CD14-positive monocyte (primary cell): ENCODE results near the gene EXD3. TPM values are rescaled to one million over a fixed set of nuclear protein-coding genes. Genes with fewer than 3 reads are reported as not detected.

ENCODE experiments used
- DNase-seq, 3 donors: peaks; one replicate each; pipeline ENCODE4 v3.0.0-alpha.2; 2011 to 2022
- H2AFZ ChIP-seq: 2 replicates; pipeline ENCODE4 v1.6.0; 2012; ENCODE audit warnings: mild to moderate bottlenecking, low read depth, low read length, inconsistent platforms; ENCODE audit not compliant: insufficient read depth, poor library complexity, severe bottlenecking
- H3K27ac ChIP-seq, 2 donors: 1 replicate in 1 of 2; 2 replicates in 1 of 2; pipeline ENCODE4 v1.5.1; 2012 to 2013; ENCODE audit warnings: low read length in 2 of 2, control low read depth in 1 of 2, inconsistent platforms in 1 of 2, low read depth in 1 of 2, mild to moderate bottlenecking in 1 of 2
- H3K27me3 ChIP-seq, 2 donors: one replicate each; pipeline versions ENCODE4 v1.6.0 to v1.6.1; 2011 to 2013; ENCODE audit warnings: low read length in 2 of 2; ENCODE audit not compliant: control insufficient read depth in 2 of 2, insufficient read depth in 2 of 2
- H3K36me3 ChIP-seq, 2 donors: replicated peaks in 1 of 2; 1 replicate in 1 of 2; 2 replicates in 1 of 2; pipeline versions ENCODE4 v1.5.1 to v1.6.1; 2012 to 2013; ENCODE audit warnings: low read length in 2 of 2, control low read depth in 1 of 2, inconsistent platforms in 1 of 2, mild to moderate bottlenecking in 1 of 2; ENCODE audit not compliant: insufficient read depth in 2 of 2, control insufficient read depth in 1 of 2
- H3K4me1 ChIP-seq, 2 donors: 1 replicate in 1 of 2; 2 replicates in 1 of 2; pipeline versions ENCODE4 v1.5.1 to v1.6.1; 2012 to 2013; ENCODE audit warnings: low read length in 2 of 2, control low read depth in 1 of 2, inconsistent platforms in 1 of 2, mild to moderate bottlenecking in 1 of 2, moderate library complexity in 1 of 2; ENCODE audit not compliant: insufficient read depth in 2 of 2, control insufficient read depth in 1 of 2
- H3K4me2 ChIP-seq: replicated peaks from 2 replicates; pipeline ENCODE3; 2012; ENCODE audit warnings: low read length, moderate library complexity, mild to moderate bottlenecking; ENCODE audit not compliant: poor library complexity, severe bottlenecking; ENCODE audit errors: extremely low read depth
- H3K4me3 ChIP-seq, 3 experiments: fragments of 200-600 bp in 1 of 3; sonication (generic) in 1 of 3; replicated peaks in 1 of 3; 1 replicate in 2 of 3; 2 replicates in 1 of 3; pipeline ENCODE4 v1.5.1; 2011 to 2013; ENCODE audit warnings: low read length in 3 of 3, mild to moderate bottlenecking in 3 of 3, control low read depth in 2 of 3, low read depth in 2 of 3, inconsistent platforms in 1 of 3, moderate library complexity in 1 of 3
- H3K79me2 ChIP-seq: 2 replicates; pipeline ENCODE4 v1.6.0; 2012; ENCODE audit warnings: mild to moderate bottlenecking, control low read depth, inconsistent platforms, low read length, moderate library complexity; ENCODE audit not compliant: insufficient read depth
- H3K9ac ChIP-seq: 2 replicates; pipeline ENCODE4 v1.6.0; 2017; ENCODE audit warnings: low read length, mild to moderate bottlenecking; ENCODE audit not compliant: insufficient read depth, poor library complexity, severe bottlenecking
- H3K9me3 ChIP-seq, 2 donors: replicated peaks in 1 of 2; 1 replicate in 1 of 2; 2 replicates in 1 of 2; pipeline versions ENCODE4 v1.5.1 to v1.6.1; 2012 to 2013; ENCODE audit warnings: low read length in 2 of 2, control low read depth in 1 of 2; ENCODE audit not compliant: control insufficient read depth in 1 of 2, insufficient read depth in 1 of 2
- H4K20me1 ChIP-seq: 2 replicates; pipeline ENCODE4 v1.6.0; 2012; ENCODE audit warnings: mild to moderate bottlenecking, low read length, control low read depth, moderate library complexity; ENCODE audit not compliant: insufficient read depth
- H3K27ac Mint-ChIP-seq, 7 donors: one replicate each; pipeline ENCODE4 v1.8.0; 2020; ENCODE audit warnings: mild to moderate bottlenecking in 7 of 7, mixed read lengths in 7 of 7, moderate library complexity in 6 of 7, inconsistent platforms in 2 of 7
- H3K27me3 Mint-ChIP-seq, 3 donors: one replicate each; pipeline ENCODE4 v1.8.0; 2021 to 2022; ENCODE audit warnings: low read depth in 3 of 3, mild to moderate bottlenecking in 3 of 3, mixed read lengths in 3 of 3, moderate library complexity in 3 of 3, inconsistent platforms in 1 of 3
- H3K36me3 Mint-ChIP-seq, 2 donors: one replicate each; pipeline ENCODE4 v1.8.0; 2020; ENCODE audit warnings: mixed read lengths in 2 of 2, inconsistent platforms in 1 of 2, mild to moderate bottlenecking in 1 of 2
- H3K4me1 Mint-ChIP-seq: one replicate; pipeline ENCODE4 v1.8.0; 2020; ENCODE audit warnings: mild to moderate bottlenecking, mixed read lengths
- H3K4me3 Mint-ChIP-seq, 2 donors: one replicate each; pipeline ENCODE4 v1.8.0; 2020; ENCODE audit warnings: mild to moderate bottlenecking in 2 of 2, mixed read lengths in 2 of 2, moderate library complexity in 1 of 2
- H3K9me3 Mint-ChIP-seq, 7 donors: one replicate each; pipeline ENCODE4 v1.8.0; 2020 to 2022; ENCODE audit warnings: mixed read lengths in 7 of 7, mild to moderate bottlenecking in 6 of 7, moderate library complexity in 6 of 7, inconsistent platforms in 2 of 7
- WGBS: methylation state at CpG from one replicate; pipeline ENCODE4 v1.1.5; 2013; ENCODE audit warnings: missing lambda C conversion rate; ENCODE audit not compliant: insufficient coverage; 5-methylcytosine and 5-hydroxymethylcytosine counted together
- intact Hi-C, 2 donors: fragments of 100-400 bp; cut with micrococcal nuclease; formaldehyde crosslinking; loops; one replicate each; pipeline versions ENCODE4 v1.15.0 to v1.15.1; 2023
- polyA plus RNA-seq, 3 donors: library from polyadenylated mRNA; depleted of rRNA in 1 of 3; unstranded in 2 of 3; stranded (reverse) in 1 of 3; fragments of 300-500 nt in 2 of 3; fragments of >200 nt in 1 of 3; fragmentation: Illumina TruSeq in 2 of 3; gene quantifications; 1 replicate in 2 of 3; 2 replicates in 1 of 3; pipeline ENCODE4 v1.2.3, GENCODE V29; 2012 to 2021
- TF ChIP-seq, protein P1 (sequence below): fragments of 200-600 bp; IDR thresholded peaks from one replicate; pipeline ENCODE4 v1.8.0; 2022; ENCODE audit warnings: antibody characterized with exemption, mild to moderate bottlenecking

EXD3 gene
- polyA plus RNA-seq, 3 donors, result 2.0 to 10.8 (median 3.0) TPM

GRCh38 chr9:137312852-137313325 lies 110.1 kb downstream of the EXD3 start:
- Histone ChIP-seq H3K4me3 (no peak overlapping the region), H3K79me2 (no peaks in the 10 kb centered on the region), H3K4me2 (no peak overlapping the region), H3K27ac (no peak overlapping the region), H2AFZ (no peak overlapping the region), H3K9ac (no peak overlapping the region), H3K27me3 (peaks cover 0 to 24% of the 10 kb centered on the region in 2 donors), H3K4me1 (peaks cover 5 to 9% of the 10 kb centered on the region in 2 donors), H4K20me1 (no peaks in the 10 kb centered on the region), H3K9me3 (no peaks in the 10 kb centered on the region), H3K36me3 (no peaks in the 10 kb centered on the region)
- no peaks in the 10 kb centered on the region for H3K36me3 Mint-ChIP-seq
- H3K4me3 Mint-ChIP-seq, result no peak overlapping the region
- no peak overlapping the region for H3K27ac Mint-ChIP-seq
- no peaks in the 10 kb centered on the region for H3K4me1 Mint-ChIP-seq
- DNase-seq, result peak in 1 of 3 donors; percentile 3
- peaks cover 9 to 33% (median 12%) of the 10 kb centered on the region in 3 donors for H3K27me3 Mint-ChIP-seq
- intact Hi-C loops, result no loop called here
- H3K9me3 Mint-ChIP-seq, result peaks cover 0 to 2% (median 0%) of the 10 kb centered on the region in 7 donors
- WGBS, result 100% methylated on average over 2 of the region's 6 CpGs
- TF ChIP-seq, protein P1, sequence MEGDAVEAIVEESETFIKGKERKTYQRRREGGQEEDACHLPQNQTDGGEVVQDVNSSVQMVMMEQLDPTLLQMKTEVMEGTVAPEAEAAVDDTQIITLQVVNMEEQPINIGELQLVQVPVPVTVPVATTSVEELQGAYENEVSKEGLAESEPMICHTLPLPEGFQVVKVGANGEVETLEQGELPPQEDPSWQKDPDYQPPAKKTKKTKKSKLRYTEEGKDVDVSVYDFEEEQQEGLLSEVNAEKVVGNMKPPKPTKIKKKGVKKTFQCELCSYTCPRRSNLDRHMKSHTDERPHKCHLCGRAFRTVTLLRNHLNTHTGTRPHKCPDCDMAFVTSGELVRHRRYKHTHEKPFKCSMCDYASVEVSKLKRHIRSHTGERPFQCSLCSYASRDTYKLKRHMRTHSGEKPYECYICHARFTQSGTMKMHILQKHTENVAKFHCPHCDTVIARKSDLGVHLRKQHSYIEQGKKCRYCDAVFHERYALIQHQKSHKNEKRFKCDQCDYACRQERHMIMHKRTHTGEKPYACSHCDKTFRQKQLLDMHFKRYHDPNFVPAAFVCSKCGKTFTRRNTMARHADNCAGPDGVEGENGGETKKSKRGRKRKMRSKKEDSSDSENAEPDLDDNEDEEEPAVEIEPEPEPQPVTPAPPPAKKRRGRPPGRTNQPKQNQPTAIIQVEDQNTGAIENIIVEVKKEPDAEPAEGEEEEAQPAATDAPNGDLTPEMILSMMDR, result no peak

GRCh38 chr9:137311986-137312851 lies 110.7 kb downstream of the EXD3 start:
- peaks cover 15 to 37% (median 18%) of the 10 kb centered on the region in 3 donors for H3K27me3 Mint-ChIP-seq
- H3K4me1 Mint-ChIP-seq, result peaks cover 5% of the 10 kb centered on the region
- 93% methylated on average over 21 of the region's 28 CpGs for WGBS
- no peak overlapping the region for H3K4me2 ChIP-seq
- no peak overlapping the region for H2AFZ ChIP-seq
- H4K20me1 ChIP-seq, result no peaks in the 10 kb centered on the region
- H3K27ac ChIP-seq, result no peak overlapping the region
- H3K36me3 ChIP-seq, result no peaks in the 10 kb centered on the region
- H3K79me2 ChIP-seq, result no peaks in the 10 kb centered on the region
- H3K9me3 ChIP-seq, result peaks cover 0 to under 1% of the 10 kb centered on the region in 2 donors
- no peak for DNase-seq
- peaks cover 9 to 13% of the 10 kb centered on the region in 2 donors for H3K4me1 ChIP-seq
- no peaks in the 10 kb centered on the region for H3K36me3 Mint-ChIP-seq
- intact Hi-C loops, result no loop called here
- H3K27ac Mint-ChIP-seq, result no peak overlapping the region
- TF ChIP-seq, protein P1, result no peak
- peaks cover 0 to 3% (median 0%) of the 10 kb centered on the region in 7 donors for H3K9me3 Mint-ChIP-seq
- peaks cover 0 to 30% of the 10 kb centered on the region in 2 donors for H3K27me3 ChIP-seq
- H3K9ac ChIP-seq, result no peak overlapping the region
- H3K4me3 ChIP-seq, result no peak overlapping the region
- no peak overlapping the region for H3K4me3 Mint-ChIP-seq
